ENCODE results near the gene DACH1.

- no peak for TF ChIP-seq CTCF (IDR thresholded peaks at IDR 0.05; ENCODE audit: low read depth, low read length)
- TF ChIP-seq POLR2A (IDR thresholded peaks at IDR 0.05; ENCODE audit: extremely low read depth, insufficient read length), result no peak
- no peak for TF ChIP-seq MAX (IDR thresholded peaks at IDR 0.05; ENCODE audit: low read depth, low read length)
- no peak for TF ChIP-seq MYC (IDR thresholded peaks at IDR 0.05; ENCODE audit: low read depth, low read length)
Measured at GRCh38 chr13:71785361-71785760, 81.6 kb downstream of the DACH1 start.

All from NB4 (cell line).